ENCODE measurements around the gene OR52N2. TPM values are rescaled to one million over a fixed set of nuclear protein-coding genes. Genes with fewer than 3 reads are reported as not detected.

OR52N2 gene
- total and polyA plus RNA-seq, 9 donors = not detected

DNA sequence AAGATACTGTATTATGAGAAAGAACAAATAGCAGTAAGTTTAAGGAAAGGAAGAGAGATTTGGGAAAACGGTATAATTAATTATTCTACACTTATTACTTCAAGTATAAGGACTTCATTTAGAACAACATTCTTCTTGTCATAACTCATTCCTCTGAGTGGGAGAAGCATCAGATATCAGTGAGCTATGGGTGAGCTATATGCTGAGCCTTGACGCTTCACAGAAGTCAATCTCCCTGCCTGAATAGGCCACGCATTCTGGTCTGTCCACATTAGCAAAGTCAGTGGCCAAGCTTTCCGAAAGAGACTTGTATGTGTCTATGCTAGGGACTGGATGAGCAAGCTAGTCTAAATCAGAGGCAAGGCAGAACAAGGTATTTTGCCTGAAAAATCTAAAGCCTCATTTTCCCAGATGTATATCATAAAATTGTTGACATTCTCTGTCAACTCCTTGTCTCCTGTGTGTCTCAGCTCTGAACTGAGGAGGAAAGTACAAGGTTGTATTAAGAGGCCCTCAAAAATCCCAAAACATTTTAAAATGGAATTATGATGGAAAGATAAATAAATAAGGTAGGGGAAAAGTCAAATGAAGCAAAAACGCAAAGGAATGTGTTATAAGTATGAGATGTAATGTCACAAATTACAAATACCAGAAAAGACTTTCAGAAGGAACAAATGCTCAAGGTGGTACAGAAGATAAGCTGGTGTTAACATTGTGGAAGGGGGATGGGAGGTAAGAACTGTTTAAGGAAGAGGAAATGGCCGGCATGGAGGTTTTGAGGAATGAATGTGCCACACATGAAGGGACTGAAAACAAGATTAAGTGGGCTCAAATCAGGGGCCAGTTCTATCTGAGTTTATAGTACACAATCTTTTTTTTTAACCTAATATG lies 1.4 kb downstream of the OR52N2 start:
- Histone ChIP-seq H3K9me3 (no peaks in the 10 kb centered on the region), H3K36me3 (no peaks in the 10 kb centered on the region), H3K27ac (no peak overlapping the region), H3K4me1 (ENCODE audit: insufficient read depth) (no peaks in the 10 kb centered on the region), H3K27me3 (no peaks in the 10 kb centered on the region), H3K4me3 (no peak overlapping the region)
- intact Hi-C loops (cut with DNase I) = loop anchor here in 2 of 4 donors (10.0 kb wide), 2 partner anchors 345 to 605 kb away; partner anchors contain the start of gene OR51V1 (in 1 of the 2)
- DNase-seq = no peak
- TF ChIP-seq EP300 (IDR thresholded peaks at IDR 0.05) (no peak), POLR2A (IDR thresholded peaks at IDR 0.05) (no peak)
- TF ChIP-seq, protein P1, sequence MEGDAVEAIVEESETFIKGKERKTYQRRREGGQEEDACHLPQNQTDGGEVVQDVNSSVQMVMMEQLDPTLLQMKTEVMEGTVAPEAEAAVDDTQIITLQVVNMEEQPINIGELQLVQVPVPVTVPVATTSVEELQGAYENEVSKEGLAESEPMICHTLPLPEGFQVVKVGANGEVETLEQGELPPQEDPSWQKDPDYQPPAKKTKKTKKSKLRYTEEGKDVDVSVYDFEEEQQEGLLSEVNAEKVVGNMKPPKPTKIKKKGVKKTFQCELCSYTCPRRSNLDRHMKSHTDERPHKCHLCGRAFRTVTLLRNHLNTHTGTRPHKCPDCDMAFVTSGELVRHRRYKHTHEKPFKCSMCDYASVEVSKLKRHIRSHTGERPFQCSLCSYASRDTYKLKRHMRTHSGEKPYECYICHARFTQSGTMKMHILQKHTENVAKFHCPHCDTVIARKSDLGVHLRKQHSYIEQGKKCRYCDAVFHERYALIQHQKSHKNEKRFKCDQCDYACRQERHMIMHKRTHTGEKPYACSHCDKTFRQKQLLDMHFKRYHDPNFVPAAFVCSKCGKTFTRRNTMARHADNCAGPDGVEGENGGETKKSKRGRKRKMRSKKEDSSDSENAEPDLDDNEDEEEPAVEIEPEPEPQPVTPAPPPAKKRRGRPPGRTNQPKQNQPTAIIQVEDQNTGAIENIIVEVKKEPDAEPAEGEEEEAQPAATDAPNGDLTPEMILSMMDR (IDR thresholded peaks at IDR 0.05) = no peak
- WGBS, 3 donors = 64 to 77% (median 70%) methylated on average over 6 of the region's 6 CpGs

GRCh38 chr11:5815534-5815933 lies 6.8 kb downstream of the OR52N2 start:
- H3K36me3 ChIP-seq = no peaks in the 10 kb centered on the region

GRCh38 chr11:5818245-5818886 lies 9.6 kb downstream of the OR52N2 start:
- H3K4me3 ChIP-seq = no peak overlapping the region
- TF ChIP-seq, protein P1 (IDR thresholded peaks at IDR 0.05) = no peak
- no peak for TF ChIP-seq EP300 (IDR thresholded peaks at IDR 0.05)
- no peak for TF ChIP-seq POLR2A (IDR thresholded peaks at IDR 0.05)
- H3K27me3 ChIP-seq = no peaks in the 10 kb centered on the region
- no peaks in the 10 kb centered on the region for H3K36me3 ChIP-seq
- H3K27ac ChIP-seq = no peak overlapping the region
- no peaks in the 10 kb centered on the region for H3K4me1 ChIP-seq (ENCODE audit: insufficient read depth)
- 35 to 45% (median 45%) methylated on average over 1 of the region's 1 CpG for WGBS, 3 donors
- no peaks in the 10 kb centered on the region for H3K9me3 ChIP-seq
- intact Hi-C loops (cut with DNase I) = no loop called here
- DNase-seq = no peak

More at GRCh38 chr11:5815534-5815933, 6.8 kb downstream of the OR52N2 start:
- Histone ChIP-seq H3K27me3 (no peaks in the 10 kb centered on the region), H3K4me3 (no peak overlapping the region), H3K4me1 (ENCODE audit: insufficient read depth) (no peaks in the 10 kb centered on the region), H3K9me3 (no peaks in the 10 kb centered on the region), H3K27ac (no peak overlapping the region)
- intact Hi-C loops (cut with DNase I) = no loop called here
- WGBS, 3 donors = 48 to 57% (median 54%) methylated on average over 4 of the region's 4 CpGs
- TF ChIP-seq EP300 (IDR thresholded peaks at IDR 0.05) = no peak
- DNase-seq = no peak

DNA sequence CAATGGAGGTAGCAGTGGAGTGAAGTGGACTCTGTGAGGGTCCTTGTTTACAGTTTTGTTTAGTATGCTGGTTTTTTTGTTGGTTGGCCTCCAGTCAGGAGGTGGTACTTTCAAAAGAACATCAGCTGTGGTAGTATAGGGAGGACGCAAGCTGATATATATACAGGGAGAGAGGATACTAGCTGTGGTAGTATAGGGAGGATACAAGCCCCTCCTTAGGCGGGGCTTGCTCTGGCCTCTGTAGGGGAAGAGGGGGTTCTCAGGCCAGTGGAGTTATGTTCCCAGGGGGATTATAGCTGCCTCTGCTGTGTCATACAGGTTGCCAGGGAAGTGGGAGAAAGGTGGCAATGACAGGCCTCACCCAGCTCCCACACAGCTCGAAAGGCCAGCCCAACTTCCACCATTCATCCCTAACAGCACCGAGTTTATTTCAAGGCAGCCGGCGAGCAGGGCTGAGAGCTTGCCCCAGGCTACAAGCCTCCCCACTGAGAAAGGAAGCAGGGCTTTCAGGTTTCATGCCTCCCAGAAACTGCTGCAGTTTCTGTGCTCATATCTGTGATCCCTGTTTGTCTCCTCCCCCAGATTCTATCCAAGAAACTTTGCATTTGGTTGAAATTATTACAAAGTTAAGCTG lies 22.6 kb downstream of the OR52N2 start:
- intact Hi-C loops (cut with DNase I) = no loop called here
- no peak overlapping the region for H3K27ac ChIP-seq
- H3K4me3 ChIP-seq = no peak overlapping the region
- 70 to 84% (median 74%) methylated on average over 6 of the region's 6 CpGs for WGBS, 3 donors
- no peaks in the 10 kb centered on the region for H3K4me1 ChIP-seq (ENCODE audit: insufficient read depth)
- TF ChIP-seq POLR2A (IDR thresholded peaks at IDR 0.05) = no peak
- no peak for DNase-seq
- H3K27me3 ChIP-seq = no peaks in the 10 kb centered on the region
- no peaks in the 10 kb centered on the region for H3K9me3 ChIP-seq
- no peaks in the 10 kb centered on the region for H3K36me3 ChIP-seq

DNA sequence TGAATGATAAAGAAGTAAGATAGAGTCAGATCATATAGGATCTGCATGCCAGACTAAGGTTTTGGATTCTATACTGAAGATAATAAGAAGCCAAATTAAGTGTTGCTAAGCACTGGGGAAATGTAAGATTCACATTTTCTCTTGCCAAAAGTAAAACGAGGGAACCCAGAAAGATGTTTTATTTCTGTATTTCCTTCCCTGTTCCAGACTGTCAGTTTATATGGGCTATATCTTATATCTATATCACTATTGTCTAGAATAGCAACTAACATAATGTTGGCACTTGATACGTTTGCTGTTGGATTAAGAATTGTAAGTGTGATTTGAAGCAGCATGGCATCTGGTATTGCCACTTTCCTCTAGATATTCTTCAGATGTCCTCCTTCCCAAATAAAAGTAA lies 24.7 kb downstream of the OR52N2 start:
- intact Hi-C loops (cut with DNase I) = no loop called here
- Histone ChIP-seq H3K9me3 (no peaks in the 10 kb centered on the region), H3K4me1 (ENCODE audit: insufficient read depth) (no peaks in the 10 kb centered on the region), H3K36me3 (no peaks in the 10 kb centered on the region), H3K27ac (no peak overlapping the region), H3K27me3 (no peaks in the 10 kb centered on the region), H3K4me3 (no peak overlapping the region)
- no peak for TF ChIP-seq POLR2A (IDR thresholded peaks at IDR 0.05)
- 49 to 62% (median 49%) methylated on average over 2 of the region's 2 CpGs for WGBS, 3 donors
- no peak for DNase-seq

Data from ovary (tissue), 9 donors.